HG03159 (cell line): Measurements from ENCODE around the gene EPS8L3.

Experiments
- ATAC-seq: cut with Tn5 transposase; IDR thresholded peaks from one replicate; pipeline ENCODE4 v1.9.1; 2021; ENCODE audit warnings: mild to moderate bottlenecking, moderate library complexity; ENCODE audit not compliant: unreplicated experiment

Gene EPS8L3

DNA sequence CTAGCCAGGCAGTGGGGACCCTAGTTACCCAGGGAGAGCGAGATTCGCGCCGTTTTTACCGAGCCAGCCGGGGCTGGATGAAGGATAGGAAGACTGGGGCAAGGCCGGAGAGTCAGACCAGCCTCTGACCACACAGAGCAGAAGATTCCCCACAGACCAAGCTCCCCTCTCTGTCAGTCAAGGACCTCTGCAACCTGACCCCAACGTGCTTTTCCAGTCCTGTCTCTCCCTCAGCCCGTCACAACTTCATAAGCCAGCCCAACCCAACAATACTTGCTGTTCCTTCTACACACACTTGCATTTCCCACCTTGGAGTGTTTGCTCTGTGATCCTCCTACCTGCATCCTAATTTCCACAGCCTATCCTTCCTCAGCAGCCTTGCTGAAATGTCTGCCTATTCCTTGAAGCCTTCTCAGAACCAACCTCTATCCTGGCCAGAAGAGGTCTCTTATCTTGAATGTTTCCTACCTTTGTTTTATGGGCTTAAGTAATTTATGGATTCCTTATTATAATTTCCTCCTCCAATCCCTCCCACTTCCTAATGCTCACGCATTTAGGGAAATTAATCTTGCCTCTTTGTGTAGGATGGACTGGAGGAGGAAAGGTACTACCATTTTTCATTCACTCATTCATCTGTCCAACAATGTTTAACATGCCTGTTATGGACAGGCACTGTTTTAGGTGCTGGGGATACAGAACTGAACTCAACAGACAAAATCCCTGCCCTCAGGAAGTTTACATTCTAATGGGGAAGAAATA lies 22.9 kb downstream of the EPS8L3 start, which contains the start of gene GSTM3:
Gene GSTM3, minus strand, starts transcription at position 424 of the 759 bp plus-strand sequence. CDS start 751 bp downstream, outside the sequence.
- peak; percentile 25 for ATAC-seq

DNA sequence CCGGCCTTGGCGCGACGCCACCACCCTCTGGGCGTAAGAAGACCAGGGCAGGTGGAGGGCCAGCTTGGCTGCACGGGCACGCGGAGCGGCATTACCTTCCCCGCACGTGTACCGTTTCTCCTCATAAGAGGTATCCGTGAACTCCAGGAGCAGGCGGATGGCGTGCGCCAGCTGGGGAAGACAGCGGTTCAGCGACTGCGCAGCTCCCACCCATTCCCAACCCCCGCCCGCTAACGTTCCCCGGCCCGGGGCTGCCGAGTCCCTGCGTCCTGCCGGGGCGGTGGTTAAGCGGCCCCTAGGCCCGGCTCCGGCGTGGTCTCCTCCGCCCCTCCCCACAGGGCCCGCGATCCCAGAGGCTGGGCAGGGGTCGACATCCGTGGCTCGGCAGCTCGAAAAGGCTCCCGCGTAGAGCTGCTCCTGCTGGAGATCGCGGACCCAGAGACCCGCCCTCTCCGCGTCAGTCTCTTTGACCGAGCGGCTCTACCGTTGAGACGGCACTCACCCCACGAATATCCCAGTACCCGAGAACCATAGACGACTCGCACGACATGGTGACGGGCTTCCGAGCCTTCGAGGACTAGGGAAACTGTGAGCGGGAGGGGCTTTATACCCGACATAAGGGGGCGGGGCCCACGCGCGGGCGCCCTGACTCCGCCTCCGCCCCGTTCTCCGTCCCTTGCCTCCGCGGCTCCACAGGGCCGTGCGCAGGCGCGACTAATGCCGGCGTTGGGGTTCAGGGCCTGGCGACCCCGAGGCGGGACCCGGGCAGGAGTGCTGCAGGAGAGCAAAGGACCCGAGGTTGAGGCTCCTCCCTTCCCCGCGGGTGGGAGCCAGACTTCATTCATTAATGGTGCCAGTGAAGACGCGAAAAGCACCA lies 23.7 kb downstream of the EPS8L3 start:
- ATAC-seq: peak; percentile 90

DNA sequence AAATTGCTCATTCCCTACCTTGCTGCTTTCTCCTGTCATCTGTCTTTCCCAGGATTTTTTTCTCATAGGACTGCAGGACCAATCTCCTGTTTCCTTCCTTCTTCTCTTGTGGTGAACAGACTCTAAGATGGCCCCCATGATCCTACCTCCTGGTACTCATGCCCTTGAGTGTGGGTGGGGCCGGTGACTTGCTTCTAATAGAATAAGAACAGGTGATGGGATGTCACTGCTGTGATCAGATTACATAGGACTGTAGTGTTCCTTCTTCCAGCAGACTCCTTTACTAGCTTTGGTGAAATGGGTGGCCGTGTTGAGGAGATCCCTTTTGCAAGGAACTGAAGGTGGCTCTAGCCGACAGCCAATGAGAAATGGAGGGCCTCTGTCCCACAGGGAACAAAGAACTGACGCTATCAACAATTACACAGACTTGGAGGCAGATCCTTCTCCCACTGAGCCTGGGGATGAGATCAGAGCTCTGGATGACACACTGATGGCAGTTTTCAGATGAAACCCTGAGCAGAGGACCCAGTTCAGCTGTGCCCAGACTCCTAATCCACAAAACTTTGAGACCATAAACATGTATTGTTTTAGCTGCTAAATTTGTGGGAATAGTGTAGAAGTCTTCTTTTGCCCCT lies 30.4 kb downstream of the EPS8L3 start:
- ATAC-seq: no peak

DNA sequence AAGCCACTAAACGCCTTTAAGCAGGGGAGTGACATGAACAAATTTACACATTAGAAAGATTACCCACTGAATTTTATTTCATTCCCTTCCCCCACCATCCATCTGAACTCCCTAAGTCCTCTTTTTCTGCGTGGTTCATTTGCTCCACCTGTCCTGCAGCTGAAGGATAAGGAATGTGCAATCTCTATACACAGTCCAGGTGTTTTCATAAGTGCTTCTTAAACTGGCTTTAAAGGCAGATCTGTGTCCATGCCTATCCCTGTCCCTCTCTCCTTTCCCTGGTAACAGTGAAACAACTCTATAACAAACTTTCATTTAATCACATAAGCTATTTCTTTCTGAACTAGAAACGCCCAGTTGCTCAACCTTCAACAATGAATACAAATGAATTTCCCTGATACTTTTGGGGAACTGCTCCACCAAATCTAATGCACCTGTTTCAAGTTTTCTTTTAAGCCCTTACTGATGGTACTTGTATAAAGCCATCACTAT lies 31.3 kb downstream of the EPS8L3 start:
- no peak for ATAC-seq

DNA sequence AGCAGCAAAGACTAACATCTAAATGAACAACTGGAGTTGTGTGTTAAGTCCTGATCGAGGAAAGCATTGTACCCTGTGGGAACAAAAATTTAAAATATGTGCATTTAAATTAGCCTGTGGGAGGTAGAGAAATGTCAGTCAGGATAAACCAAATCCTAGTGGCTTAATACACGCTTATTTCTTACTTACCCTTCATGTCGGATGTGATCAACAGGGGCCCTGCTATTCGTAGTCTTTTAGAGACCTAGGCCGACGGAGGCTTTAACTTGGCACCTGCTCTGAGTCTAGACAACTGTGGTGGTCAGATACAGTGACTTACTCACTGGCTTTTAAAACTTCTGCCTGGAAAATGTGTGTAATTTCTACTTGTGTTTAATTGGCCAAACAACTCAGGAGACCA lies 33.1 kb downstream of the EPS8L3 start:
- no peak for ATAC-seq

DNA sequence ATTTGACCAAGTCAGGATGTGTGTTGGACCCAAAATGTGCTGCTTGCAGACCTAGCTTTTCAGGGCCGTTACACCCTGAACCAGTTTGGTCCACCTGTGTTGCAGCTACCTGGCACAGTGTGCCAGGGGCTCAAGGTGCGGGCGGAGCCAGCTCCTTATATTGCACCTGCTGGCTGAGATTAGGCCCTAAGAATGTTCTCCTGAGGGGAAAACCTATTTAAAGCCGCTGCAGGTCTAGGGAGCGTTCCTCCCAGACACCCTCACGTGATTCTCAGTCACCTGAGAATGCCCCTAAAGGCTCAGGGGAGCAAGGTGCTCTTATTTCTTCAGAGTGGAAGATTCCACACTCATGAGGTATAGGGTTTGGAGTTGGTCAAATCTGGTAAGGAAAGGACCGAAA lies 34.9 kb downstream of the EPS8L3 start:
- no peak for ATAC-seq

DNA sequence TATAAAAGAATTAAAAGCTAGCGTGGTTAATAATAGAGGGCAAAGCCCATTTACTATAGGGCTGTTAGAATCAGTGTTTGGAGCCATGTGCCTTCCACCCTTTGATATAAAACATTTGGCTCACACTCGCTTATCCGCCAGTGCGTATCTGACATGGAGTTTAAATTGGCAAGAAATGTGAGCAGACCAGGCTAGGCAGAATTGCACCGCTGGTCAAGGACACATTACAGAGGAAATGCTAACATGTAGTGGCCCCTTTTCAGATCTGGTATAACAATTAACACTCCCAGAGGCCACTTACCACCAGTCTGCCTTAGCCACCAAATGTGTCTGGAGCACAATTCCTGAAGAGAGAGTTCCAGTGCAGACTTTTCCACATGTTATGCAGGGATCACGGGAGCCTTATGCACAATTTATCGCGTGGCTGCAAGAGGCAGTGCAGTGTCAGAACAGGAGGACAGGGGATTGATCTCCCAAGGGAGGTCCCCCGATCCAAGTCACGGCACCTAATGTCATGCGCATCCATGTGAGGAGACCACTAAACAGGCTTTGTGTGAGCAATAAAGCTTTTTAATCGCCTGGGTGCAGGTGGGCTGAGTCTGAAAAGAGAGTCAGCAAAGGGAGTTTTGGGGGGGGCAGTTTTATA lies 36.9 kb downstream of the EPS8L3 start:
- ATAC-seq: no peak

DNA sequence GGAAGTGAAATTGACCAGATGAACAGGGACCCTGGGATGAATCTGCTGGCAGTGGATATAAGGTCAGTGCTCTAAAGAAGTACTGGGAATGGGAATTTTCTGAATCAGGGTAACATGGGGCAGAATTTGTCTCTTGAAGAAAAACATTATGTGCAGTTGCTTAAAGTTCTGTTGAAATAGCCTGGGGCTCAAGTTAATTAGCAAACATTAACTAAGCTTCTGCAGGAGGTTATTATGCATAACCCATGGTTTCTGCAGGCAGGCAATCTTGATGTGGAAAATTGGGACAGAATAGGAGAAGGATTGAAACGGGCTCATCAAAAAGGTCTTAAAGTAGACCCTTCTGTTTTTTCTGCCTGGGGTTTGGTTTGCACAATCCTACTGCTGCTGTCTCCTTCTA lies 37.7 kb downstream of the EPS8L3 start:
- no peak for ATAC-seq

DNA sequence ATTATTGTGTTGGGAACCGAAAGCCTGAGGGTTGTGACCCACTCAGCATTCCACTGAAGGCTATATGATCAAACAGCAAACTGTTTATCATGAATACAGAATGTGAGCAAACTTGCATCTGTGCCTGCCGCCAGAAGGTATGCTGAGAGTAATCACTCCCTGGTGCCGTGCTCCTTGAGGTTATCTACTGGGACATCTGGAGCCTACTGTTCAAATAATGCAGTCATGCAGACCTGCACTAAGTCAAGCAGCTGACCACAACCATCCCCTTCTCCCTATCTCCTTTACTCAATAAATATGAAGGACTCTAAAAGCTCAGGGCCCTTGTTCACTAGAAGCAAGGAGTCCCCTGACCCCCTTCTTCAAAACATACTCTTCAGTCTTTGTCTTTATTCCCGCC lies 38.2 kb downstream of the EPS8L3 start:
- ATAC-seq: no peak

DNA sequence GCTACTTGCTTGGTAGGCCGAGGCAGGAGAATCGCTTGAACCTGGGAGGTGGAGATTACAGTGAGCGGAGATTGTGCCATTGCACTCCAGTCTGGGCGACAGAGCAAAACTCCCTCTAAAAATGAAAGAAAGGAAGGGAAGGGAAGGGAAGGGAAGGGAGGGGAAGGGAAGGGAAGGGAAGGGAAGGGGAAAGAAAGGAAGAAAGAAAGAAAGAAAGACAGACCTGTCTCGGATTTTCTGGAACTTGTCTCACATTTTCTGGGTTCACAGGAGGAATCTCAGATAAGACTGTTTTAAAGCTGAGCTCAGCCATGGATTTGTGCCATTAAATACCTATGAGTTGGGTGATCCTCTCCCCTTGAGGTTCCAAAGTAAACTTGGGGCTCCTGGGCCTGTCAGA lies 38.8 kb downstream of the EPS8L3 start:
- no peak for ATAC-seq

DNA sequence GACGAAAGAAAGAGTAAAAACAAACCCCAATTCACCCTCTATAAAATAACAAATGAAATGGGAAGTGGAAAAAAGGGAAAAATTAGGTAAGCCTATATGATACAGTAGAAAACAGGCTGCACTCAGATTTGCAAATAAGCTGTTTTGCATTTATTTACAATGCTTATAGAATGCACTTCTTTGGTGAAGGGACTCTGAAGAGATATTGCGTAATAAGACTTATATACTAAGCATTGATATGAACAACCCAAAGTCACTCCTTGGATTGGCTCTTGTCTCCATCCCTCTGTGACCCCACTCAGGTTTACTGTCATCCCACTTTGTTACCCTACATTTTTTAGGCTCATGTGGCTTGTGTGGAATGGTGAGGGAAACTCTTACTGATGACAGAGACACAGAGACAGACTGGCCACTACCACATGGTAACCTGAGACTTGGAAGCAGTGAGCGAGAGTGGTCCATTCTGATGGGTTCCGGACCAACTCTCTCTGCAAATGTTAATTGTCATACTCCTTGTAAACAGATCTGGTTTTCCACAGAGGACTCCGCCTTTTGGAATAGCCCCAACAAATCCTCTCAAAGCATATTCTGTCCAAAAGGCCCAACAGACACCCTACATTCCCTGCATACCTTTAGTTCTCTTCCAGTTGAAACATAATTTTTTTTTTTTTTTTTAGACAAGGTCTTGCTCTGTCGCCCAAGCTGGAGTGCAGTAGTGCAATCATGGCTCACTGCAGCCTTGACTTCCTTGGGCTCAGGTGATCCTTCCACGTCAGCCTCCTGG lies 40.6 kb downstream of the EPS8L3 start:
- no peak for ATAC-seq

DNA sequence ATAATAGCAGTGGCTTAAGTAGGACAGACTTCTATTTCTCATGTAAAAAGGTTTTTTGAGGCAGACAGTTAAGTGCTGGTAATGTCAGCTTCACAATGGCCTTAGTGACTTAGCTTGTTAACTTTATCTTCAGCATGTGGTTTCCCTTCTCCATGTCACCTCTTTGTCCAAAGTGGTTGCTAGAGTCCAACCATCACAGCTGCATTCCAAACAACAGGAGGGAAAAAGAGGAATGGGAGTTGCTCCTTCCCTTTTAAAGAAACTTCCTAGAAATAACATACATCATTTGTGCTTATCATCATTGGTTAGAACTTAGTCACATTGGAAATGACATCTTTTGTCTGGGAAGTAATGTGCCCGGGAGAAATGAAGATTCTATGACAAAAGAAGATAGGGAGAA lies 41.8 kb downstream of the EPS8L3 start:
- ATAC-seq: no peak

DNA sequence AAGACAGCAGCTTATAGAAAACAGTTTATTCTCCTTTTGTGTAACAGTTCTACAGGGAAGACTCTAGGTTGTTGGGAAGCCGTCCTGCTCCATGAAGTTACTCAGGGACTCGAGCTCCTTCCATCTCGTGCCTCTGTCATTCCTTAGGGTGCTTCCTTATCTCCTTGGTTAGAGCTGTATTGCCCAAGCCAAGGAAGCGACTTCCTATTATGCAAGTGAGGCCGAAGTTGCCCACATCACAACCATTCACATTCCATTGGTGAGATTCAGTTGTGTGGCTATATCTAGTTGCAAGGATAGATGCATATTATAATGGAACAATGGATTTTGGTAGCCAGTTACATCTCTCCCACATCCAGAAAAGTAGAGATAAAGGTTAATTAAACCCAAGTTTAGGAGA lies 42.7 kb downstream of the EPS8L3 start:
- no peak for ATAC-seq

DNA sequence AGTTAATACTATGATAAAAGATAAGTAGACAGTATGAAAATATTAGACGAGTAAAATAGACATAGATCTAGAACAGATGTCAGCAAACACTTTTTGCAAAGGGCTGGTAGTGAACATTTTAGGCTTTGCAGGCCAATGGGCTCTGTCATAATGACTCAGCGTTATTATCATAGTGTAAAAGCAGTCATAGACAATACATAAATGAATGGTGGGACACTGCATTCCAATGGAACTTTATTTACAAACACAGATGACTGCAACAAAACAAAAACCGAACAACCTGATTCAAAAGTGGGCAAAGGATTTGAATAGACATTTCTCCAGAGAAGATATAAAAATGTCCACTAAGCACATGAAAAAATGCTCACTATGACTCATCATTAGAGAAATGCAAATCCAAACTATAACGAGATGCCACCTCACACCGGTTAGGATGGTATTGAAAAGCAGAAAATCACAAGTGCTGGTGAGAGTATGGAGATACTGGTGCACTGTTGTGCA lies 44.3 kb downstream of the EPS8L3 start:
- peak; percentile 56 for ATAC-seq

DNA sequence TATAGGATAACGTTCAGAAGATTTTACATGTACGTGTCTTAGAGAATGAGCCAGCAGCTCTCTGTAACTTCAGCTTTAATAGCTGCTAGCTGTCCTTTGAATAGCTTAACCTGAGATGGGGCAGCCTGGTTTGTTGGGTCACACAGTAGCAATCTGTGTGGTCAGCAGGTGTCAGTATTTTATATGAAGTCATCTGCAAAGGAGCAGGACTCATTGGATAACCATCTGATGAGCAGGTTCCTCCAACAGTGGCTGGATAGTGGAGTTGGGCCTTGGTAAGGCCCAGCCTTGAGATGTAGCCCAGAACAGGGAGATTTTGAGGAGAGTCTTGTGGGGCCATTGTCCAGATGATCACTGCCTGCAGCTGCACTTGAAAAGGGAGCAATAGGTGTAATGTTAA lies 45.2 kb downstream of the EPS8L3 start:
- ATAC-seq: no peak

DNA sequence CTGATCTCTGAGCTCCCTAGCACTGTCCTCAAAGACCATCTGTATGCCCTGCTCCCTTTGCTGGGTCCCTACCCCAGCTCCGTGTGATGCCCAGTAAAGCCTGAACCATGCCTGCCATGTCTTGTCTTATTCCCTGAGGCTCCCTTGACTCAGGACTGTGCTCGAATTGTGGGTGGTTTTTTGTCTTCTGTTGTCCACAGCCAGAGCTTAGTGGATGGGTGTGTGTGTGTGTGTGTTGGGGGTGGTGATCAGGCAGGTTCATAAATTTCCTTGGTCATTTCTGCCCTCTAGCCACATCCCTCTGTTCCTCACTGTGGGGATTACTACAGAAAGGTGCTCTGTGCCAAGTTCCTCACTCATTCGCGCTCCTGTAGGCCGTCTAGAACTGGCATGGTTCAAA lies 46.0 kb downstream of the EPS8L3 start:
- no peak for ATAC-seq

DNA sequence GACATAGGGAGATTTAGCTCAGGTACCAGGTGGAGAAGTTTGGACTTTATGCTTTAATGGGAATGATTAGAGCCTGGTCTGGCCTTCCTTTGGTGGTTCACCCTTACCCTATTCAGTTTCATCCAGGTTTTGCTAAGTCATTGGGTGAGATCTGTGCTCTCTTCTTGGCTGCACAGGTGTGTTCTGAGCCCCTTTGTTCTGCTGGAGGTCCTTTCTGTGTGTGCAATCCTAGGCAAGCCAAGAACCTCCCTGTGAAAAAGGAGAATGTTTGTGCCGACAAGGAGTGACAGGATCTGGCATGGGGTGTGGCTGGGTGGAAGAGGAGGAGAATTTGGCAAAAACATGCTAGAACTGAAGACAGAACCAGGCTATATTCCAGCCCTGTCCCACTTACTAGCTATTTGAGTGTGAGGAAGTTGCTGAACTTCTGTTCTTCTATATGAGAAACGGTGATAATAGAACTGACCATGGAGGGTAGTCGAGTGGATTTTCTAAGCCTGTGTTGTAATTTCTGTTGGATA lies 47.1 kb downstream of the EPS8L3 start:
- no peak for ATAC-seq

DNA sequence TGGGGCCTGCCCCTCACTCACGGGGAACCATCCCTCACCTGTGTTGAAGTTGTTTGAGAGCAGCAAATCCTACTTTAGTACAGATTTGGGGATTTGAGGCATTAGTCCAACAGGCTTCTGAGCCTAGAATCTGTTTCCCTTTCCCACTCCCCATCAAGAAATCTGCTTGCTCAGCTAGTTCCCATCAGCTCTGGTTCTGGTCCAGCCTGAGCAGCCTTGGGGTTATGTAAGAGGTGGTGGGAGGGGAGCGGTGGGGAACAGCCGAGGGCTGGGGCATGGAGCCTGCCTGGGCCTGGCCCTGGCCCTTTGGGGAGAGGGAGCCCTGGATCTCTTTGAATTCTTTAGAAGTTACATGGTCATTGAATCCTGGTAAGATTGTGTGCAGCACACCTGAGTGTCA lies 47.6 kb downstream of the EPS8L3 start:
- no peak for ATAC-seq

DNA sequence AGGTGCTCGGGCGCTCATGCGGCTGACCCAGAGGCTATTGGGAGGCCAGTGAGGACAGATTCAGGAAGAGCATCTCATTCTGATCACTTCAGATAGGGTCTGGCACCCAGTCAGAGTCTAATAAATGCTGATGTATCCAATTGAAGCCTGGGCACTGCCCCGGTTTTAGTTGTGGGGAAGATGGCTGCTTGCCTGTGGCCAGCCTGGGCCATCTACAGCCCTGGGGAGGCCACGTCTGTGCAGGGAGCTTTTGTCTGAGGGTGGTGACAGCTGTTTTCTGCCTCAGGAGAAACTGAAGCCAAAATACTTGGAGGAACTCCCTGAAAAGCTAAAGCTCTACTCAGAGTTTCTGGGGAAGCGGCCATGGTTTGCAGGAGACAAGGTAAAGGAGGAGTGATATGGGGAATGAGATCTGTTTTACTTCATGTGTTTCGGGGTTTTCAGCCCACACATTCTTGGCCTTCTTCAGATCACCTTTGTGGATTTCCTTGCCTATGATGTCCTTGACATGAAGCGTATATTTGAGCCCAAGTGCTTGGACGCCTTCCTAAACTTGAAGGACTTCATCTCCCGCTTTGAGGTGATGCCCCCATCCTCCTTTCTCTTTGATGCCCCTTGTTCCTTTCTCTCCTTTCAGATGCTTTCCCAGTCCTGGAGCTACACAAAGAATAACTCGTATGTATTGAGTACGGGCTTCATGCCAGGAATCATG lies 48.9 kb downstream of the EPS8L3 start:
- no peak for ATAC-seq
